GM12874 (cell line): ENCODE data around the gene NTN1.

ENCODE experiments used
- TF ChIP-seq, protein P1 (sequence below): IDR thresholded peaks from 2 replicates; pipeline ENCODE4 v1.5.1; 2011; ENCODE audit warnings: low read depth, mild to moderate bottlenecking, control low read depth, low read length, moderate library complexity; ENCODE audit not compliant: insufficient read depth

Gene NTN1

GRCh38 chr17:9127340-9127739, 106.0 kb downstream of the NTN1 start:
- TF ChIP-seq, protein P1, sequence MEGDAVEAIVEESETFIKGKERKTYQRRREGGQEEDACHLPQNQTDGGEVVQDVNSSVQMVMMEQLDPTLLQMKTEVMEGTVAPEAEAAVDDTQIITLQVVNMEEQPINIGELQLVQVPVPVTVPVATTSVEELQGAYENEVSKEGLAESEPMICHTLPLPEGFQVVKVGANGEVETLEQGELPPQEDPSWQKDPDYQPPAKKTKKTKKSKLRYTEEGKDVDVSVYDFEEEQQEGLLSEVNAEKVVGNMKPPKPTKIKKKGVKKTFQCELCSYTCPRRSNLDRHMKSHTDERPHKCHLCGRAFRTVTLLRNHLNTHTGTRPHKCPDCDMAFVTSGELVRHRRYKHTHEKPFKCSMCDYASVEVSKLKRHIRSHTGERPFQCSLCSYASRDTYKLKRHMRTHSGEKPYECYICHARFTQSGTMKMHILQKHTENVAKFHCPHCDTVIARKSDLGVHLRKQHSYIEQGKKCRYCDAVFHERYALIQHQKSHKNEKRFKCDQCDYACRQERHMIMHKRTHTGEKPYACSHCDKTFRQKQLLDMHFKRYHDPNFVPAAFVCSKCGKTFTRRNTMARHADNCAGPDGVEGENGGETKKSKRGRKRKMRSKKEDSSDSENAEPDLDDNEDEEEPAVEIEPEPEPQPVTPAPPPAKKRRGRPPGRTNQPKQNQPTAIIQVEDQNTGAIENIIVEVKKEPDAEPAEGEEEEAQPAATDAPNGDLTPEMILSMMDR, result no peak

DNA sequence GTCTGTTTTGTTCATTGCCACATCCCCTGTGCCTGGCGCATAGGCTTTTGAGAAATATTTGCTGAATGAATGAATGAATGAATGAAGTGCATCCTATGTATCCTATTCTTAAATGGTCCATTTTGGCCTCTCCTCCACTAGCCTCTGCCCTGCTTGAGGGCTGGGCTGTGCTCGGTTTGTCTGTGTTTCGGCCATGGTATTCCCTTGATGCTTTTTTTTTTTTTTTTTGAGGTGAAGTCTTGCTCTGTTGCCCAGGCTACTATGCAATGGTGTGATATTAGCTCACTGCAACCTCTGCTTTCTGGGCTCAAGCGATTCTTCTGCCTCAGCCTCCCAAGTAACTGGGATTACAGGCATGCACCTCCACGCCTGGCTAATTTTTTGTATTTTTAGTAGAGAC, 110.1 kb downstream of the NTN1 start:
- TF ChIP-seq, protein P1, result no peak

DNA sequence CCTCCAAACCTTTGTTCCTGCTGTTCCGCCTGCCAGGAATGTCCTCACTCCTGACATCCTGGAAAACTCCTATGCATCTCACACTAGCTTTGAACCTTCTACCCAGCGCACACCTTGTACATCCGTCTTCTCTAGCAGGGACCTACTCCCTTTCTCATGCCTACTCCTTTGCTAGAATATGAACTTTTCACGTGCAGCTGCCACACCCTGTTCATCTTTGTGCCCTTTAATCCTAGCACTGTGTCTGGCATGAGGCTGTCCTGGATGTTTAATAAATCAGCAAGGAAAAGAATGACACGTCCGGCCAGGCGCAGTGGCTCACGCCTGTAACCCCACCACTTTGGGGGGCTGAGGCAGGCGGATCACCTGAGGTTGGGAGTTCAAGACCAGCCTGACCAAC, 111.0 kb downstream of the NTN1 start:
- TF ChIP-seq, protein P1, result no peak

DNA sequence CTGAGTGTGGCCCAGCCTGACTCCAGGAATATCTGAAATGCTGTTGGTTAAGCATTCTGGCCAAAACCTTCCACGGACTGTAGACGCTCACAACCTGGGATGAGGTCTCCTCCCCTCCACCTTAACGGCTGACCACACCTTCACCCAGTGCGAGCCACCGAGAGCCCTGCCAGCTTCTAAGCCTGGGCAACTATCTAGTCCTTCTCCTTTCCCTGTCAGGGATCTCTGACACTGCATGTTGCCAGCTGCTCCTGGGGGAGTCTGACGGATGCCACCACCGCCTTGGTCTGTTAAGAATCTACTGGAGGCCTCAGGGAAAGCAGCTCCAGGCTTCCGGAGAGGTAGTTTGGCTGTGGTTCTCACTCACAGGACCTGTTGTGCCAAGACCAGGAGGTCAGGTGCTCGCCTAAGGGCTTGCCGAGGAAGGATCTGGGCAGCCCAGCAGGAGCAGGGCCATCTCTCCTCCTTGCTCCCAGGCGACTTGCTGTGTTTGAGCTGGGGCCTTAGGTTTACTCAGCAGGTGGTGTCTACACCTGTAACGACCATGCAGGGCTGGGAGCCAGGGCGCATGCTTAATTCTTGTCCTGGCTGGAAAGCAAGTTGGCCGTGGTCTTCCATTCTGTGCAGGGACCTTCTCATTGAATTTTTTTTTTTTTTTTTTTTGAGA, 111.8 kb downstream of the NTN1 start:
- TF ChIP-seq, protein P1, result no peak

DNA sequence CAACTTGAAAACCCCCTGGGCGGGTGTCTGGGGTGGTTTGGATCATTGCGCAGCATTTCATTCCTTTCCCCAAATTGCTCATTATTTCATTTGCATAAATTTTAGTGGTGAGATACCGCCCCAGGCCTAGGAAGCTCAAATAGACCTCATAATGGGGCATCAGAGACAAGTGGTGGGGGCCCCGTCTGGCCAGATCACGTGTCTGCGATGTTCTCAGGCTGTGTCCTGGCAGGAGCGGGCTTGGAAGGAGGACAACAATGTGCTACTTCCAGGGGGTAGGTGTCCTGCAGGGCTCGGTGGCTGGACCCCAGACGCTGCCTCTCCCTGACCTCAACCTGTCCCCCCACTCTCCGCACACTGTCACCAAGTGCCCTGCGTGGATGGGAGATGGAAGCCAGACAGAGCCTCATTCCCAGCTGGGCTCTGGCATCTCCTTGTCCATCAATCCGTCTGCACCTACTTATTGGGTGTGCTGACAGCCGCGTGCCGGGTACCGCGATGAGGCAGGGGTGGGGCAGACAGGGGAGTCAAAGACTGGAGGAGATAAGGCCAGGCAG, 116.9 kb downstream of the NTN1 start:
- TF ChIP-seq, protein P1, result no peak

DNA sequence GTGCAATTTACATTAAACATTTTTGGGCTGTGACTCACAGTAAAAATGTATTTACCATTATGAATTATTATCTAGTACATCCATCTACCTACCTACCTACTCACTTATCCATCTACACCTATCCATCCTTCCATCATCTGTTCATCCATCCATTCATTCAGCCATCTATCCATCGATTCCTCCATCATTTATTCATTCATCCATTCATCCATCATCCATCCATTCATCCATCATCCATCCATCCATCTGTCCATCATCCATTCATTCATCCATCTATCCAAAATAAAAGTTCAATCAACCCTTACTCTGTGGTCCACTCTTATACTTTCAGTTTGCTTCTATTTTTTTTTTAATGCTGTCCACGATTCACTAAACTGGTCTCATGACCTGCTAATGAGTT, 118.4 kb downstream of the NTN1 start:
- TF ChIP-seq, protein P1, result no peak

DNA sequence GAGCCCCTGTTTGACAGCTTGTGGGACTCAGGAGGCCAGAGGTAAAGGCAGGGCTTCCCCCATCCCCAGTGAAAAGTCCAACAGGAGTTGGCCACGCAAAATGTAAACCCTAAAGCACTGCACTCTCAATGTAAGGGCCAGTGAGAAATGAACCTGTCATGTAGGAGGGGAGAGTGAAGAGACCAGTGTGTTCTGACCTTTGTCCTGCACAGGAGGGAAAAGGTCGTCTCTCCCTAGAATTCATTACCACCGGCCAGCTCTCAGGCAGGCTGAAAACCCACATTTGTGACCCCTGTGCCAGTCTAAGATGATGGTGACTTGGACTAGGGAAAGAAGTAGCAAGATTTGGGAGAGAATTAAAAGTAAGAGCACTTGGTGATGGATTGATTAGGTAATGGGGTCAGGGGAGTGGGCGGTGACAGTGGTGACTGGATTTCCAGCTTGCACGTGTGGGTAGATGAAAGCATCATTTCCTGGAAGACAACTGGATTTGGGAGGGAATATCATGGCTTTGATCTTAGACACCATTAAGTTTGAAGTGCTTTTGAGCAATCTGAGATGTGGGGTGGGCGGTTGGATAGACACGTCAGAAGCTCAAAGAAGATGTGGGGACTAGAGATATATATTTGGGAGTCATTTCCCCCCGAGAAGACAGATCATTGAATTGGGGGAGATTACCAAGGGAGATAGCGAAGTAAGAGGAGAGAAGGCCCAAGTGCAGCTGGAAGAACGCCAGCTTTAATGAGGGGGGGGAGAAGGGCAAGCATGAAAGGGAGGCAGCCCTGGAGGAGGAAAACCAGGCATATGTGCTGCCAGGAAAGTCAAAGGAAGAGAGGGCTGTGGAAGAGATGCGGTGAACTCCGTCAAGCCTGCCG, 119.5 kb downstream of the NTN1 start:
- TF ChIP-seq, protein P1, result no peak
